ENCODE results near the gene RPN2.

Gene RPN2

GRCh38 chr20:37188787-37189186 is 9.7 kb downstream of the RPN2 start:
- DNase-seq = no peak

- DNase-seq = no peak
Measured at GRCh38 chr20:37189416-37190016, 10.4 kb downstream of the RPN2 start.

GRCh38 chr20:37190354-37191112 is 11.4 kb downstream of the RPN2 start:
- DNase-seq = no peak

GRCh38 chr20:37192137-37192854 is 13.2 kb downstream of the RPN2 start:
- DNase-seq = peak; percentile 83

GRCh38 chr20:37193226-37193625 is 14.1 kb downstream of the RPN2 start:
- no peak for DNase-seq

- DNase-seq = no peak
Measured at GRCh38 chr20:37193821-37194220, 14.7 kb downstream of the RPN2 start.

- DNase-seq = no peak
Measured at GRCh38 chr20:37194621-37195417, 15.7 kb downstream of the RPN2 start.

GRCh38 chr20:37198932-37199660 is 20.0 kb downstream of the RPN2 start:
- DNase-seq = no peak

GRCh38 chr20:37200376-37200775 is 21.2 kb downstream of the RPN2 start:
- DNase-seq = no peak

- no peak for DNase-seq
Measured at GRCh38 chr20:37200926-37201826, 22.0 kb downstream of the RPN2 start.

GRCh38 chr20:37201827-37202162 is 22.7 kb downstream of the RPN2 start:
- no peak for DNase-seq

GRCh38 chr20:37202267-37202943 is 23.3 kb downstream of the RPN2 start:
- no peak for DNase-seq

GRCh38 chr20:37204056-37204455 is 24.9 kb downstream of the RPN2 start:
- no peak for DNase-seq

GRCh38 chr20:37205130-37205529 is 26.0 kb downstream of the RPN2 start:
- DNase-seq = no peak

GRCh38 chr20:37205794-37206193 is 26.7 kb downstream of the RPN2 start:
- no peak for DNase-seq

GRCh38 chr20:37207171-37207570 is 28.0 kb downstream of the RPN2 start:
- DNase-seq = no peak

GRCh38 chr20:37209193-37209592 is 30.1 kb downstream of the RPN2 start:
- DNase-seq = no peak

- DNase-seq = no peak
Measured at GRCh38 chr20:37209661-37210314, 30.7 kb downstream of the RPN2 start.

GRCh38 chr20:37218441-37218840 is 39.3 kb downstream of the RPN2 start:
- DNase-seq = no peak

- DNase-seq = no peak
Measured at GRCh38 chr20:37218976-37219375, 39.8 kb downstream of the RPN2 start.

All from stimulated activated CD8-positive, alpha-beta memory T cell treated with anti-CD3 and anti-CD28 coated beads, Interleukin-4, amount 100 ng/mL, for 48 hours (primary cell).